Stimulated activated CD8-positive, alpha-beta memory T cell treated with anti-CD3 and anti-CD28 coated beads, Interleukin-15, amount 100 ng/mL, for 48 hours (primary cell): ENCODE measurements around the gene EPS8L2.
"Not testable (repeated sequence)": the region's sequence is repeated elsewhere in the genome, so short reads cannot be mapped to it uniquely, and the experiment has no call there.

Experiments used
- DNase-seq, 2 donors: peaks; one replicate each; pipeline ENCODE4 v3.0.0-alpha.2; 2020; ENCODE audit warnings: low read depth in 2 of 2

Gene EPS8L2

DNA sequence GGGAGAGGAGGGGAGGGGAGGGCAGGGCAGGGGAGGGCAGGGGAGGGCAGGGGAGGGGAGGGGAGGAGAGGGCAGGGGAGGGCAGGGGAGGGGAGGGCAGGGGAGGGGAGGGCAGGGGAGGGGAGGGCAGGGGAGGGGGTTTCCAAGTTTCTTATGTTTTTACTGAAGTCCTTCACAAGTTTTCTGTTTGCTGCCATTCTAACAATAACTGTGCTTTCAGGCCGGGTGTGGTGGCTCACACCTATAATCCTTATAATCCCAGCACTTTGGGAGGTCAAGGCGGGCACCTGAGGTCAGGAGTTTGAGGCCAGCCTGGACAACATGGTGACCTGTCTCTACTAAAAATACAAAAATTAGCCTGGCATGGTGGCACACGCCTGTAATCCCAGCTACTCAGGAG lies 15.8 kb upstream of the EPS8L2 start:
- not testable (repeated sequence) for DNase-seq

DNA sequence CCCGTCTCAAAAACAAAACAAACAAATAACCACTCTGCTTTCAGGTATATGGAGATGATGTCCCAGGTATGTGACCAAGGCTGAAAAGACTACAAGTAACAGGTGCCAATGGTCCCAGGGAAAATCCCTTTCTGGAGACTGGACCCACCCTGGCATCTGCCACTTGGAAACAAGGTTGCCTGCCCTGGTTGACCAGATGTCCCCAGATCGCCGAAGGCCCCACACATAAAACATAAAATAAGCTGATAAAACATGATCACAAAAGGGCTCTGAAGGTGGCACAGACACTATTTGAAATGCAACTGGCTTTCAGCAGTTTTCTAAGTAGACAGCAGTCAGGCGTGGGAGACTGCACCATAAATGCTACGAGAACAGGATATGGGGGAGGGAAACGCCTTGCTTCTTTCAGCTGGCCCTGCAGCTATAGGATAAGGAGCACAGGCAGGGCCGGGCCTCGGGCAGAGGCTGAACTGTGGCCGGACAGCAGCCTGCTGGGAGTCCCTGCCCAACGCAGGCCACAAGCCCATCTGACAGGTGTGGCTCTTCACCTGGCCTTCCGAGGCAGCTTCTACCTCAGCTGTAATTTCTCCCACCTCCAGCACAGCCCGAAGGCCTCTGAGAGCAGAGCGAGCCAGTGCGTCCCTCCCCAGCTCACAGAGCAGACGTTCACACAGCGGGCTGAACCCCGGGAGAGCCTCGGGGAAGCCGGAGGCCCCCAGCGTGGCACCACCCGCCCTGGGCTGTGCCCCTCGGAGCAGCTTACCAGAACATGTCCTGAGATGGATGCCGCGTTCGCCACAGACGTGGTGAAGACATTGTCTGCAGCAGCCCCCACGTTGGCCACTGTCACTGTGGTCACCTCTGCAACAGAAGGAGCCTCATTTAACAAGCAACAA lies 15.0 kb upstream of the EPS8L2 start:
- no peak for DNase-seq

- no peak for DNase-seq
Observed at GRCh38 chr11:691710-692590, 14.1 kb upstream of the EPS8L2 start.

DNA sequence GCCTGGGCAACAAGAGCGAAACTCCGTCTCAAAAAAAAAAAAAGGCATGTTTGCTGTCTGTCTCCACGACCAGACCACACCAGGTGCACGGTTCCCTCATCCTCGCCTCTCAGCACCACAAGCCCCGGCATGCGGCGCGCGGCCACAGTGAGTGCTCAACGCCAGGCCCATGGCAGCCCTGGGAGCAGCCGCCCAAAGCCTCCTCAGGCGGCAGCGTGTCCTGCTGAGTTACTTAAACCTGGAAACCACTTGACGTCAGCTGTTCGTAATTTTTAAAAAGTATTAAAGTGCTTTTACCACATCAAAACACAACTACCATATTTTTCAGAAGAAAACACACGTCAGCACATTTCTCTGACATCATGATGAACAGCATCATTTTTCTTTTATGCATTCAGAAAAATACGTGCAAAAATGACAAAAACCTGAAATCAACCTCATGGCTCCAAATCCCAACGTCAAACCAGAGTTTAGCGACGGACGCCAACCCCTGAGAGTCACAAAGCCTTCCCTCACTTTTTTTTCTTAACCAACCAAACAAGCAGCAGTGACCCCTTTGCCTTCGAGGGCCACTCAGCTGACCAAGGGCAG lies 13.1 kb upstream of the EPS8L2 start:
- no peak for DNase-seq

DNA sequence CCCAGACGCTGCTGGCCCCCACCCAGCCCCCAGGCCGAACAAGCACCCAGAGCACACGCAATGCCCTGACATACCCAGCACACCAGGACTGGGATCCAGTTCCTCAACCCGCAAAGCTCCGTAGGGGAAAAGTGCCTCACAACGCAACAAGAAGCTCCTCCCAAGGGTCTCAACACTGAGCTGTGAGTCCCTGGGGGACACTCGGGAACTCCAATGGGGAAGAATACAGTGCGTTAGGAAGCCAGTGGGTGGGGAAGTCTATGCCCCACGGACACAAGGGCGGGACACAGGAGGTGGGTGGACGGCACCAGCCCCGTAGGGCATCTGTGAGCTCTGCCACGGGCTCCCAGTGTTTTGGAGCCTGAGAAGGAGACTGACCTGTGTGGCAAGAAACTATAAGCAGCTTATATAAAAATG lies 12.6 kb upstream of the EPS8L2 start:
- DNase-seq: no peak

- DNase-seq: no peak
Observed at GRCh38 chr11:693887-694562, 12.0 kb upstream of the EPS8L2 start.

DNA sequence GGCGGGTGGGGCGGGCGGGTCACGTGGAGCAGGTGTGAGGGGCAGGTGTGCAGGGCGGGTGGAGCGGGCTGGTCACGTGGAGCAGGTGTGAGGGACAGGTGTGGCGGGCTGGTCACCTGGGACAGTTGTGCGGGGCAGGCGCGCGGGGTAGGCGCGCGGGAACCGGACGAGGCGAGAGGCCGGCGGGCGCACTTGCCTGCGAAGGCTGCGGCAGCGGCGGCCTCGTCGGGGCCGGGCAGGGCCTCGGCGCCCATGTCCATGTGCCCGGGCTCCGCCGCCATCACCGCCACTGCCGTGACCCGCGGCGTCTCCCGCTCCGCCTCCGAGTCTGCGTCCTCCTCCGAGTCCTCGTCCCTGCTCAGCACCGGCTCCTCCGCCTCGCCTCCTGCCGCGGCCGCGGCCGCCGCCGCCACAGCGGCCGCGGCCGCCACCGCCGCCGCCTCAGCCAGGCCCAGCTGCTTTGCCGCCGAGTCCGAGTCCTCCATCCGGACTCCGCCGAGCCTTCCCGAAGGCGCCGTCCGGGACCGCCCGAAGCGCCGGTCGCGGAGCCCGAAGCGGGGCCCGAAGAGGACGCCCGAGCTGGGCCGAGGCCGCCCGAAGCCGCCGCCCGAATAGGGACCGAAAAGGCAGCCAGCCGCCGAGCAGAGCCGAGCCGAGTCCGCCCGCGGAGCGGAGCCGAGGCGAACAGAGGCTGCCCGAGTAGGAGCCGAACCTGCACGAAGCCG lies 11.3 kb upstream of the EPS8L2 start, which contains the start of gene DEAF1:
Gene DEAF1, minus strand, starts transcription at position 660 of the 725 bp plus-strand sequence. Its CDS starts 175 bp downstream, at position 485.
- DNase-seq: peak; percentile 99

DNA sequence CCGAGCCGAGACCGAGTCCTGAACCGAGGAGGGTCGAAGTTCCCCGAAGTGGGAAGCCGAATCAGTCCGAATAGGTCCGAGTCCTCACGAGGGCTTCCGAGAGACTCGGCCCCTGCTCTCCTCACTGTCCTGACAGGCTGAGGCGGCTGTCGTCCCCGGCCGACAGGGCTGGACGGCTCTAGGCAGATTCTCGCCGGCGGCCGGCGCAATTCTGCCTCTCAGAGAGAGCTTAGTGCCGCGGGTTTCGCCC lies 10.8 kb upstream of the EPS8L2 start:
- no peak for DNase-seq

DNA sequence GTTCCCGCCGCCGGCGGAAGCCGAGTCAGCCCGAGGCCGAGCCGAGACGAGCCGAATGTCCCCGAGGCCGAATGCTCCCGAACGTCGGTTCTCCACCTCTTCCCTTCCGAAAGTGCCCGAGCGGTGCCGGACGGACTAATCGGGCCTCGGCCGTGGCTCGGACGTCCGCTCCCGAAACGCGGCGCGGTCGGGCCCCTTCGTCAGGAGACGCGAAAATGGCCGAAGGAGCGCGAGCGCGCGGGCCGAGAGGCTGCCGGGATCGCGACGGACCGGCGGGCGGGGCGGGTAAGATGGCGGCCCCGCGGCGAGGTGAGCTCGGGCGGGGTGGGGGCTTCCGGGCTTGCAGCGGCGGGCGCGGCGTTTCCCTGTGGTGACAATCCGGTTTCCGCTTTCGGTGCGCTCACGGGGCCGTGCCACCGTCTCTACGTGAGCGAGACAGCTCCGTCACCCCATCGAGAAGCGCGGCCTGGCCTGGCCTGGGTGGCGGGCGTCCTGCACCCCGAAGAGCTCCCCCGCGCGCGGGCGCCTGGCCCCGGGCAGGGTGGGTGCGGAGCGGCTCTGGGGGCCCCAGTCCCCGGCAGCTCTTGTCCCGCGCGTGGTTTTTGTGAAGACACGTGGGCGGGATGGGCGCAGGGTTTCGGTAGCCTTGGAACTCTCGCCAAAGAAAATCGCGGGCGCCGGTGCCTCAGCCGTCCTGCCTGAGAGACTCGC lies 10.3 kb upstream of the EPS8L2 start, which contains the start of gene TMEM80:
Gene TMEM80, plus strand, starts transcription at position 279 of the 711 bp plus-strand sequence. Its CDS starts 12 bp downstream, at position 291.
- peak; percentile 97 to 98 for DNase-seq

GRCh38 chr11:696955-697491 lies 9.0 kb upstream of the EPS8L2 start:
- DNase-seq: no peak

- no peak for DNase-seq
Observed at GRCh38 chr11:697811-698311, 8.2 kb upstream of the EPS8L2 start.

- no peak for DNase-seq
Observed at GRCh38 chr11:698493-699115, 7.4 kb upstream of the EPS8L2 start.

- DNase-seq: no peak
Observed at GRCh38 chr11:699116-699508, 6.9 kb upstream of the EPS8L2 start.

DNA sequence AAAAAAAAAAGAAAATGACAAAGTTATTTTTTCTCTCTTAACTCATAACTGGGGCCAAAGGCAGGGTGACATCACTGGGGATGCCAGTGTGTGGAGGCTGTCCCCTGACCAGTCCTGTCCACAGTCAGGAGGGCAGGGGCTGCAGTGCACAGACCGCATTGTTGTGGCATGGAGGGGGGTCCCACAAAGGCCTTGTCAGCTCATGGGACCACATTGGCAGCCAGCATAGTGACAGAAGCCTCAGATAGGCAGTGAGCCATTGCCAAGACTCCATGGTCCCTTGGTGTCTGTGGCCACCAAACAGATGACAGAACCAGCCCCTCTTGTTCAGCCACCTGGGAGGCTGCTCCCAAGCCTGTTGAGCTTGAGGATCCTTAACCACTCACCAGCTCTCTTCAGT lies 6.3 kb upstream of the EPS8L2 start:
- no peak for DNase-seq

GRCh38 chr11:701741-702461 lies 4.1 kb upstream of the EPS8L2 start:
- DNase-seq: no peak

DNA sequence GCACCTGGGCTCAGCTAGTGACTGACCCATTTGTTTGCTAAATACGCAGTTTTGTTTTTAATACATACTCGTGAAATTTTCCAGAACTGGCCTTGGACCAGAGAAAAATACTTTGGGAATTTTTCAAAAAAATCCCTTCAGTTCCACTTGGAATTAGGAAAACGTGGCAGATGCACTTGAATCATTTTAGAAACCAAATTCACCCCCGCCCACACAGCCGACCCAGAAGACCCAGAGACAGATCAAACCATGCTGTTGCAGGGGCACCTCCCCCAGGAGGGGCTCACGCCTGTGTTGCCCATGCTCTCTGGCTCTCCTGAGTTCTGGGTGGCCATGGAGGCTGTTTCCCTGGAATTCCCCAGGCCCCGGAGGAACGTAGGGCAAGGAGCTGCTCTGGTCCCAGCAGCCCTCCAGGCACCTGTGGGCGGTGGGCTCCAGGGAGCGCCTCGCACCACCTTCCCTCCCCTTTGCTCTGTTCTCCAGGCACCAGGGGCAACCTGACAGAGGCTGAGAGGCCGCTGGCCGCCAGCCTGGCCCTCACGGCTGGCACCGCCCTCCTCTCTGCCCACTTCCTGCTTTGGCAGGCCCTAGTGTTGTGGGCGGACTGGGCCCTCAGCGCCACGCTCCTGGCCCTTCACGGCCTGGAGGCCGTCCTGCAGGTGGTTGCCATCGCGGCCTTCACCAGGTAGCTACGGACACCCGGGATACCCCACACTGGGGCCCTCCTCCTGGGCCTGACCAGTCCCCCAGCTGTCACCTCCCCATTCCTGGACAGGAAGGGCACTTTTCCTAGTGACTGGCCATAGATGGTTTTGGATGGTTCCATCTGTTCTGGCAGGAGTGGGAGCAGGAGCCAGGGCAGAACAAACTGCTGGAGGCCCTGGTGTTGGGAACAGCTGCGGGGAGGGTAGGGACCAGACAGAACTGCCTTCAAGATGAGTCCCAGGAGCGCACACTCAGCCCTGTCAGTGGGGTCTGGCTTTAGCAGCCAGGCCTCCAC lies 3.3 kb upstream of the EPS8L2 start:
- DNase-seq: no peak

DNA sequence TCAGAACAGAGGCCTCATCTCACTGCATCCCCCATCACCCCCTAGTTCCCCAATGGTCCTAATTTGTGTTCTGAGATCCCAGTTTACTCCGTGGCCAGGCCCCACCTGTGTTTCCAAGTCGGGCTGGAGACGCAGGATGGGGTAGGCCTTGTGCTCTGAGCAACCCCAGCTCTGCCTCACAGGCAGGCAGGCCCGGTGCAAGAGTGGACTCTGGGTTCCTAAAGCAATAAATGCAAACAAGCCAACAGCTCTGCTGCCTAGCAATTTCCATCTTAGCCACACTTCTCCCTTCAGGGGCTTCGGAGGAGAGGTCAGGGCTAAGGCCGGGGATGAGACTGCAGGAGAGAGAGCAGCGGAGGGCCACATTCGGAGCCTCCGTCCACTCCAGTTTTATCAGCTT lies 2.5 kb upstream of the EPS8L2 start:
- no peak for DNase-seq
